Panc1 (cell line): ENCODE measurements around the gene RBMS3.

ENCODE experiments used
- CTCF ChIP-seq: fragments of 450-650 bp; IDR thresholded peaks from 2 replicates; pipeline ENCODE4 v1.5.1; 2017; ENCODE audit warnings: mild to moderate bottlenecking
- POLR2AphosphoS5 ChIP-seq: IDR thresholded peaks from 2 replicates; pipeline ENCODE4 v1.6.1; 2012; ENCODE audit warnings: mild to moderate bottlenecking, low read depth, low read length, moderate library complexity
- REST ChIP-seq, 2 experiments: IDR thresholded peaks; 2 replicates each; pipeline ENCODE4 v1.6.1; 2011 to 2012; ENCODE audit warnings: low read depth in 2 of 2, control low read depth in 1 of 2, low read length in 1 of 2, mild to moderate bottlenecking in 1 of 2, moderate library complexity in 1 of 2; ENCODE audit not compliant: insufficient read depth in 1 of 2
- SIN3A ChIP-seq: IDR thresholded peaks from 2 replicates; pipeline ENCODE4 v1.6.1; 2012; ENCODE audit warnings: low read depth, mild to moderate bottlenecking, low read length, moderate library complexity, borderline replicate concordance; ENCODE audit not compliant: insufficient read depth
- TCF7L2 ChIP-seq: IDR thresholded peaks from 2 replicates; pipeline ENCODE4 v1.6.1; 2011; ENCODE audit warnings: mild to moderate bottlenecking, low read depth, low read length, inconsistent platforms

GRCh38 chr3:29605845-29606244 is 325.0 kb downstream of the RBMS3 start:
- TF ChIP-seq REST (IDR thresholded peaks at IDR 0.05; ENCODE audit: insufficient read depth in 1 of 2, low read depth in 2 of 2, low read length in 1 of 2), result no peak
- no peak for TF ChIP-seq CTCF
- TF ChIP-seq POLR2AphosphoS5, result no peak
- TF ChIP-seq SIN3A, result no peak
- TF ChIP-seq TCF7L2, result no peak
